GM20431 (cell line): Measurements from ENCODE around the gene RERE.

Experiments
- in situ Hi-C: fragments of 300-500 bp; cut with MseI, MboI; formaldehyde crosslinking; loops from one replicate; pipeline ENCODE4 v1.15.0; 2020; ENCODE audit warnings: low sequenced_read_pairs; ENCODE audit not compliant: unreplicated experiment

The RERE gene

DNA sequence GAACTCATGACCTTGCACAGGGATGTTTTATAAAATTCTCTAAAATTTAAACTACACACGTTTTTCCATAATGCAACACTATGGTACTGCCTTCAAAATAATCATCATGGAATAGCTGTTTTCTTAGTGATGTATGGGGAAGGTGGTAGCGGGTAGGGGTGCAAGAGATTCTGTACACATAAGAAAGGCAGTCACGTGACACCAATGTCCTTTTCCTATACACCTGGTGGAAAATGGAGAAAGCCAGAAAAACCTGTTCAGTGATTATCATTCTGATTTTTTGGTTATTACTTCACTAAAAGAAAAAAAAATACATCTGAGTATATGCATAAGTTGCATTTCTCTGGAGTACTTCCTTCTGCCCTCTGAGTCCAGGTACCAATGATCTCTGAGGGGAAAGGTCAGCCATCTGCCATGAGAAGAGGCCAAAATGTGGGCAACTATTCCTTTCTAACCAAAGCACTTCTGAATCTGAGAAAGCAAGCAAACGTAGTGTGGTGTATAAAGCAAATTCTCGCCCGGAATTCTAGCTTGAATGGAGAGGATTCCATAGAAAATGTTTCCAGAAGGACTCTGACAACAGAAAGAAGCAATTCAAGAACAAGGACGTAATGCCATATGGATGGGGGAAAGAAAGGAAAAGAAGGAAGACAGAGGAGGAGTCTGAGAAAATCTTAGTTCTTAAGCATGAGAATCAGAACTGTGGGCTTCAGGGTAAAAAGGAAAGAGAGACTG, 137.3 kb downstream of the RERE start:
- in situ Hi-C loops, result no loop called here

DNA sequence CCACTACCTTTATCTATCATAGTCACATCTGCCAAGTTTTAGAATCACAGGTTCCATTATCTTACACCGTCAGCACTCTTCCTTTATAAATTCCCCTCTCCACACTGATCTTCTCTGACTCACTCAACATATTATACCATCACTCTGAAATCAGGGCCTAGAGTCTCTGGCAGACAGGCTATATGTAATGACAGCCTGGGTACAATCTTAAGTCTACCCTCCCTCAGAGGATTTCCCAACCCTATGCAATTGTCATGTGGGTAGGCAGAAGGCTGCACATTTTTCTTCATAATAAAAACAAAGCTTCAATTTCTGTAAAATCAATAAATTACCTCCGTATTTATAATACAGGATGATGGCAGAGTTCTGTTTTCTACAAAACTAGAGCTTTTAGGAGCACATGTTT, 138.0 kb downstream of the RERE start:
- in situ Hi-C loops, result no loop called here

DNA sequence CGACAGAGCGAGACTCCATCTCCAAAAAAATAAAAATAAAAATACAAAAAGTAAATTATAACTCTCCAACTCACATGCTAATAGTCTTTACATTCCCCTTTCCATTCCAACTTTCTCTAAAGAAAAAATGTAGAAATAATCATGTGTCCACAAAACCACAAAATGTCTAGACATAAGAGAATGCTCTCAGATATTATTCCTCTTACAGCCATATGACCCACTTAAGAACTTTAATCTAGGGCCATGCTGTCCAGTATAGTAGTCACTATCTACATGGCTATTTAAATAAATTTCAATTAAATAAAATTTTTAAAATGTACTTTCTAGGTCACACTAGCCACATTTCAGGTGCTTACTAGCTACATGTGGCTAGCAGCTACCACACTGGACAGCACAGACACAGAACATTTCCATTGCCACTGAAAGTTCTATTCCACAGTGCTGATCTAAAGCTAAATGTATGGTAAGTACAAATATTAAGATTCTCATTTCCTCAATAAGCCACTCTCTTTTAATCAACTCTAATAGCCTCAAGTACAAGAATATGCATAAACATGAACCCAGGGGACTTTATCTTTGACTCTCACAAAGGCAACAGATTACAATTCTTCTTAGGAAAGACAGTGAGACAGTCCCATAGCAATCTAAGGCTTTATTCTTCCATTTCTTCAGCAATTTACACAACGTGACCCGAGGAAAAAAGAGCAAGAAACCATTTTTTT, 138.6 kb downstream of the RERE start:
- in situ Hi-C loops, result no loop called here

DNA sequence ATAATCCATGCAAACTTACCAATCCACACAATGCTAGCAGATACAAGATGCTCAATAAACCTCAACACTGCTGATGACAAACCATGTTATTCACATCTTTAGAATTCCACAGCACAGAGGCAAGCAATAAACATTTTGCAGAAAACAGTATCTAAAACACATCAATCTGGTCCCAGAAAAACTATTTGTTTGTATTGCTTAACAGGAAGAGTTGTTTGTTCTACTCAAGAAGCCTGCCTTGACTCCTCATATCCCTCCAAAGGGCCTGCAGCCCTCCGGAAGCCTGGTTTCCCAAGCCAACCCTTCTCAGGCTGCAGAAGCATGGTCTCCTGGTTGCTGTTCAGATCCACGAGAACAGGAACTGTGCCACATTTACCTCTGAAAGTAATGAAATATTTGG, 139.7 kb downstream of the RERE start:
- in situ Hi-C loops, result no loop called here

DNA sequence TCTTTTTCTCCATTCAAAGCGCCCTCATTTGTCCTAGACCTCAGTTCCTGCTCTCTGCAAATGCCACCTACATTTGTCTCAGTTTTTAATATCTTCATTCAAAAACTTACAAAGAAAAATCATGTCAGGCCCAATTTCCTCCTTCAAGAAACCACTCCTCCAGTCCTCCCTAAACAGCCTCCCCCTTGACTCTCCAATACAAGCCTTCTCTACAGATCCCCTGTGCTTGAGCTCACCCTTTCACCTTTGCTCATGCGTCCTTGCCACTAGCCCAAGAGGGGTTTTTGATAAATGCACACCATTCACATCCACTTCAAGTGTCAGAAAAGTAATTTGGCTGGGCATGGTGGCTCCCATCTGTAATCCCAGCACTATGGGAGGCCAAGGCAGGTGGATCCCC, 140.6 kb downstream of the RERE start:
- in situ Hi-C loops, result no loop called here

DNA sequence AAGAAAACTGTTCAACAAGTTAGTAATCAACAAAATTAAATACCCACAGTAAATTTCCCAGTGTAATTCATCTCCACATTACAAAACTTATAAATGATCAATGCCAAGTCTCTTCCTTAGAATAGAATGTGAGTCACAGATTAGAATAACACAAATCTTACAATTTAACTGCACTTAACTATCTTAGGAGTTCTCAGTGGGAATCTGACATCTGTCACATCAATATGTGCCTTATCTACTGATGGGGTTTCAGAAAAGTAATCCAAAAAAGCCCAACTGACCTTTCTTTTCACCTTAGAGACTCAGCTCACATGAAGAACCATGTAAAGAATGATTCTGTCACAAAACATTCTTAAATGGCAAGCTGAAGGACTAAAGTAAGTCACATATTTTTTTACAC, 141.4 kb downstream of the RERE start:
- in situ Hi-C loops, result no loop called here

DNA sequence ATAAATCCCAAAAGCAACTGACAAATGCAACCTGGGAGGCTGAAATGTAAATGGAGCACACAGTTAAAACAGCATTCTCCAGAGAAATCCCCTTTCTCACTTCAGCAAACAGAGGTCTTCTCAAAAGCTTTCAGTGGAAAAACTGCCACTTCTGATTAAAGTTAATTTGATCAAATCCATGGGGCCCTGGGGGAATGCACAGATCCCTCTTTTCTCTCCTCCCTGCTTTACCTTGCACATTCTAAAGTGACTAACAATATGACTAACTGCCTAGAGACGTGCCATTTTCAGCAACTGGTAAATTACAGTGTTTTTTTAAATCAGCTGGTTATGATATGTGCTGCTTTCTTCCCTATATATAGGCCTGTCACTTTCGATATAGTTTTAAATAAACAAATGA, 142.5 kb downstream of the RERE start:
- in situ Hi-C loops, result no loop called here

DNA sequence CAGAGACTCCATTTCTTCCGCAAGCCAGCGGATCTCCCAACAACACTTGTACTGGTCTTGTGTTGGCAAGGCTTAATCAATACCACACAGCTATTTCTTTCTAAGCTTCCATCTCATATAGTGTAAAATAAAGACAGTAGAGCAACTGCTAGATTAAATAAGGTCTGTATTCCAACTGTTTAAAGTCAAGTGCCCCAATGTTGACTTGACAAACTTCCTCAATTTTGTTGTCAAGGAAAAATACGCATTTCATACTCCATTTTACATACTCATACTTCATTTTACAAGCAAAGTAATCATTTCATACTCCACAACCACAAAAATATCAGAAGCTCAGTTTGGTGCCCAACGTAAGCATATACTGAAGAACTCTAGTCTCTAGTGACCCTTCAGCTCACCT, 143.0 kb downstream of the RERE start:
- in situ Hi-C loops, result no loop called here

DNA sequence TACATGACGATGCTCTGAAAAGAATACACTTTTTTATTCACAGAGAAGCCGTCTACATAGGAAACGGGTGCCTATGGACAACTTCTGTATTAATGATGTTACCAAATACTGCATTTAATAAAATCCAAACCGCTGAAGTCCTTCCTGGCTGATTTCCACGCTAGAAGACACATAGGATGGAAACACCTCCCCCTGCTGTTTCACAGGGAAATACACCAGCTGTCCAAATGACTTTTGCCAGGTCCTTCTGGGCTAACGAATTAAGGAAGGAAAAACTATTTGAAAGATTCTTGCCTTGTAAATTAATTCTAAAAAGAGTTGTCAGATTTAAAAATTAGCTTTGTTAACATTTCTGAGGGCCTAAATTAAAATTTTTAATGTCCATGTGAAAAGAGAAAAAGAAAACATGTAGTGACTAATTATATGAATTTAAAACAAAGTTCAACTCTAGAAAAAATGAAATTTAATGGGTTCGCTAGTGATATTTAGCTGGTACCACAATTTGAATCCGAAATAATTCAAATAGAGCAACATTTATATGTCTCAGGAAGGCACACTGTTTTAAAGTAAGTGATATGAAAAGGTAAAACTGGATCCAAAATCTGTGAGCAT, 146.0 kb downstream of the RERE start:
- in situ Hi-C loops, result no loop called here

DNA sequence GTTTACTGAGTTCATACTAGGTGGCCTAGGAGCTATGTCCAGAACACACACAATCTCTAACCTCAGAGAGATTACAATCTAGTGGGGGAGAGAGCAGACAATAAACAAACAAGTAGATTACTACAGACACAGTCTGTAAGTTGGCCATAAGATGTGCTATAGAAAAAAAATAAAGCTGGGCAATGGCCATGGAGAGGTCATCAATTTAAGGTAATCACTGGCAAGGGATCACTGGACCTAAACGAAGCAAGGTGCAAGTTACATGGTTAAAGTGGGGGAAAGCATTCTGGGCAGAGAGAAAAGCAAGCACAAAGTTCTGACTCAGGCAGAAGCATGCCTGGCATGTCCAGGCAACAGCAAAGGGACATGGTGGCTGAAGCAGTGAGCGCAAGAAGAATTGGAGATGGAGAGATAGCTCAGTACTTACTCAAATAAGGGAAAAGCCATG, 147.0 kb downstream of the RERE start:
- in situ Hi-C loops, result no loop called here

DNA sequence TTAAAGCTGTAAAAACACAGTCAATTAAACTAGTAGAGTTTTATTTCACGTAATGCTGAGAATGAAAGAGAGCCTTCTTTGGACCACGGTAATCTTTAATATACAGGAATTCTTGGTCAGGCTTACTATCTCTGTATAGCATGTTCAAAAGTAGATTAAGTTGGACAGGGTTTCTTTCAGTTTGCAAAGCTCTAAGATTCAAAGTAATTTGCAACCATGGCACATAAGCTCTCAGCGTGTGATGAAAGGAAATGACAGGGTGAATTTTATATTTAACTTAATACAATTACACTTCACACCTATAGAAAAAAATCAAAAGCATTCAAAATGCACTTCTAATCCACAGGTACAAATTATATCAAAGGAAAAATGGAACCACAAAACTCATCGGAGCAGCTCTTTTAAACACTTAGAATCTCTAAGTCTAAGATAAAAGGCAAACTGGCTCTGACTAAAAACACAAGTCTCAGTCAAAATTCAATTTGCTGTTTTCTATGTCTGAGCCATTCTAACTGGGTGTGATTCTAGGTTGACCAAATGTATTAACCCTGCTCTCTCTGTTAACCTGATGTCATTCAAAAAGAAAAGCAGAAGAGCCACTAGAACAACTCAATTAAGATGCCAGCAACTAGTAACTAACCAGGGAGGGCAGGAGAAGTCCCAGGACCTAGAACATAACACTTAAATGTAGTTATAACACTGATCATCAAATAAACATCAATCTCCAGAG, 147.7 kb downstream of the RERE start:
- in situ Hi-C loops, result no loop called here

DNA sequence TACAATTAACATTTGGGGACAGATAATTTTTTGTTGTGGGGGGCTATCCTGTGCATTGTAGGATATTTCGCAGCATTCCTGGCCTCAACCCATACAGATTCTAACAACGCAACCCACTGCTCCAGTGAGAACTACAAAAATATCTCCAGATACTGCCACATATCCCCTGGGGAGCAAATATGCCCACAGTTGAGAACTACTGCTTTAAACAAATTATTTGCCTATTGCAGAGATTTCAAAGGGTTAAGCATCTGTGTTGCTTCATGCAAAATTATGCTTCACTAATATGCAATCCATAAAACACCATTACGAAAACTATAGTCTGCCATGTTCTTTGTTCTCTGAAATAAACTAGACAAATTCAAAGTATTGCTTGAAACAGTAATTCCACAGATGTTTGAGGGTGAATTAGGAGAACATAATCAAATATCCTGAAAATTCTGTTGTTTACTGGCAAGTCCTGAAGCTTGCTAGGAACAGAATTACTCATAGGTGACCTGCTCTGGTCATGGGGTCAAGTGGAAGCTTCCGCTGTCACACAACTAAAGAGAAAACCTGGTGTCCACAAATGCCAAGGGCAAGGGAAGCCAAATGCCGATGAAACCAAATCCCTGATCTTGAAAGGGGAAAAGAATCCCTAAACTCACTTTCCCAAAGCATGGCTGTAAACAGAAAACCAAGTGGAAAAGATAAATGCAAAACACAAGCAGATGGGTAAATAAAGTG, 149.4 kb downstream of the RERE start:
- in situ Hi-C loops, result no loop called here

DNA sequence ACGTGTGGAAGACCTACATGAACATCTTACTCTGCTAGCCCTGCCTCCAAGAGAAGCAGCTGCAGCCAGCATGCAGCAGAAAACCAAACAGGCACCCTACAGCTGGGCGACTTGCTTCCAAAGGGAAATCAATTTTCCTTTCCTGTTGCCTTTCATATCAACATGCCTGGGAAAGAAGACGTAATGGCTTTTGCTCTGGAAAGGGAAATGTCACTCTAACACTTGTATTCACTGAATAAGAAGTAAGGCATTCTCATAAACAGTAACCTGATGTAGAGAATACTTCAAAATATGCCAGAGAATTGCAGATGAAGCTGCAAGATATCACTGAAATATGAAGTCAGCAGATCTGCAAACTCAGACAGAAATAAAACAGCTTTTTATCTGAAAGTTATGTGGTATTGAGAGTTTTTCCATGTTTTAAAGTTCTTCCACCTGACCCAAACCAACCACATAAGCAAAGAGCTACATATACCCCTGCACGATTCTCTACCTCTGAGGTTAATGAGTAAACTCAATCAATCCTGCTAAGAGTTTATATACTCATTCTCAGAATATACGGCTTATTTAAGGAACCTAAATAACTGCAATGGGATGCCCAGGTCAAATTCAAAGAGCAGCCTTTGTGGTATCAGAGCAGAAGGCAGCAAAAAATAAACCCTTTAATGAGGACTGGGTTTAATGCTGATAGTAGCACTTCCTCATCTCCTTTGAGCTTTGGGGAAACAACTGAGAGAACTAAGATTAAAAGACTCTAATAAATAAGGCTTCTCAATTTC, 150.9 kb downstream of the RERE start:
- in situ Hi-C loops, result no loop called here

DNA sequence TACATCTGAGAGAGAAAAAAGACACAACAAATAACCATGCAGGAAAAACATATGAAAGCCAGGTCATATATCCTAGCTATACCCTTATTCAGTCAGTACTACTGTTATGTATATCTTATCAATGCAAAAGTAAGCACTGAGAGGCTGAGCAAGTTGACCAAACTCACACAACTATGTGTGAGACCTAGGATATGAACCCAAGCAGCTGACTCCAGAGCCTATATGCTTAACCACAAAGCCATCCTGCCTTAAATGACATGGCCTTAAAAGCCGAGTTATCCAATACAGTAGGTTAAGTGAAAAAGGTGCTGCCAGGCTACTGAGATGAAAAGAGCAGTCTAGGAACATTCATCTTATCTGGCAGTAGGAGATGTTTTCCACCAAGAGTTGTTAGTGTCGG, 151.6 kb downstream of the RERE start:
- in situ Hi-C loops, result no loop called here

DNA sequence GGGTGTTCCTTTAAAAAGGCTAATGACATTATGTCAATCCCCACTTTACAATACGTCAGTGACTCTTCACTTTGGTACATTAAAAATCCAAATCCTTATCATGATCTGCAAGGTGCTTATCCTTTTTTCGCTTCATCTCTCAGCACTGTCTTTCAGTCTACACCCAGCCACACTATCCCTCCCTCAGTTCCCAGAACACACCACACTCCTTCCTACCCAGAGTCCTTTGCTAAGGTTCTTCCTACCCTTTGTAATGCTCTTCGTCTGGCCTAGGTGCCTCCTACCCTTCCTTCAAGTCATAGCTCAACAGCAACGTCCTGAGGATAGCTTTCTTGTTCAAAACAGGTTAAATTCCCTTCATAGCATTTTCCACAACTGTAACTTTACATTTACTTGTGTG, 152.6 kb downstream of the RERE start:
- in situ Hi-C loops, result no loop called here

DNA sequence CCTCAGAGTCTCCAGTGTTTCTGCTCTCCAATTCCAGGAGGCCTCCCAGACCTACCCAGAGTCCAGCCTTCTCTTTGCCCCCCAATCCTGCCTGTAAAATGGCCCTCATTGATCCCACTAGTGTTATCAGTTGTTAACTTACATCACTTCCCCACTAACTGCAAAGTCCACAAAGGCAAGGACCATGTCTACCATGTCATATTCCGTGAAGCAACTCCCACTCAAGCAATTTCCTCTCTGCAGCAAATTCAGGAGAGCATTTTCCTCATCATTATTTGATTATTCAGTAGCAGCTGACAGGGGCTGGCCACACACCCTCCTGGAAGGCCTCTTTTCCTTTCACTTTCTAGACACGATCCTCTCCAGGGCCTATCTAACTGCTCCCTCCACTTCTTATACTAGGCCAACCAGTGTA, 153.5 kb downstream of the RERE start:
- in situ Hi-C loops, result no loop called here

DNA sequence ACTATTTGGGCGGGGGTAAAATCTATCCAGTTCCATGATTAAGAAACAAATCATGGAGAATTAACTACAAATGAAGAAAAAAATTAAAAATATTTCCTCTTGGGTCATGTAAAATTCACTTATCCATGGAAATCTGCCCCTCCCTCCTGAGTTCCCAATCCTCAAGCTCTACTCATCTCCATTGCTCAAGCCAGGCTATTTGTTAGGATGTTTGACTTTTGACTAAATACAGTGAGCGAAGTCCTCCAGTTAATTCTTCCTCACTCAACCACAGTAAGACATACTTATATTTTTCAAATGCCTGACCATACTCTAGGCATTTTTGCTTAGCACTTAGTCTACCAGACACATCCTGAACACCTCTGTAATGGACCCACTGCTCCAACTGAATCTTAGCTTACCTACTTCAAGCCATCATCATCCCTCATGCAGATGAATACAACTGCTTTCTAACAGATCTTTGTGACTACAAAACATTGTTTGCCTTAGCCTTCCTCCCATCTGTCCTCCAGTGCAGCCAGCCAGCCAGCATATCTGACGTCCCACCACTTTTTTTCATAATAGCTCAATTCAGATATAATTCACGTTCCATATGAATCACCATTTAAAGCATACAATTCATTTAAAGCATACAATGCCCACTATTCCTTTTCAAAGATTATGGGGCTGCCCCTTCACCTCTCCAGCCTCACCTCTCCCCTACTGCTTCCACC, 154.2 kb downstream of the RERE start:
- in situ Hi-C loops, result no loop called here

DNA sequence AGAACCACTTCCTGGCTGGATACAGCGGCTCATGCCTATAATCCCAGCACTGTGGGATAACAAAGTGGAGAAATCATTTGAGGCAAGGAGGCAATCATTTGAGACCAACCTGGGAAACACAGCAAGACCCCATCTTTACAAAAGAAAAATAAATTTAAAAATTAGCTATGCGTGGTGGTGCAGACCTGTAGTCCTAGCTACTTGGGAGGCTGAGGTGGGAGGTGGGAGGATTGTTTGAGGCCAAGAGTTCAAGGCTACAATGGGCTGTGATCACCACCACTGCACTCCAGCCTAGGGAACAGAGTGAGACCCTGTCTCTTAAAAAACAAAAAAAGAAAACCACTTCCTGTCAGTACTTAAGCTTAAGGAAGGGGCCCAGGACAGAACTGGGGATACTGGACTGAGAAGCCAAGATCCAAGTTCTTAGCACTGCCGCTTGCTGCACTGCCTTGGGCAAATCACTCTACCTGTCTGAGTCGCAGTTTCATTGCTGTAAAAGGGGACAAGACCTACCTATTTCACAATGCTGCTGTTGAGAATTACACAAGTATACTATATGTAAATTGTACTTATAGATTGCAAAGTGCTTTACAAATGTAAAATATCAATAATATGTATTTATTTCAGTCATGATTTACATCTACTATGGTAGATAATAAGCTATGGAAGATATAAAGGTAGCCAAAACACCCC, 154.9 kb downstream of the RERE start:
- in situ Hi-C loops, result no loop called here
